ENCODE measurements around the gene KCTD15. TPM values are rescaled to one million over a fixed set of nuclear protein-coding genes. Genes with fewer than 3 reads are reported as not detected.

Gene KCTD15
- total RNA-seq, 6 donors from 2014 or later: 13.4 to 98.1 (median 30.5) TPM

DNA sequence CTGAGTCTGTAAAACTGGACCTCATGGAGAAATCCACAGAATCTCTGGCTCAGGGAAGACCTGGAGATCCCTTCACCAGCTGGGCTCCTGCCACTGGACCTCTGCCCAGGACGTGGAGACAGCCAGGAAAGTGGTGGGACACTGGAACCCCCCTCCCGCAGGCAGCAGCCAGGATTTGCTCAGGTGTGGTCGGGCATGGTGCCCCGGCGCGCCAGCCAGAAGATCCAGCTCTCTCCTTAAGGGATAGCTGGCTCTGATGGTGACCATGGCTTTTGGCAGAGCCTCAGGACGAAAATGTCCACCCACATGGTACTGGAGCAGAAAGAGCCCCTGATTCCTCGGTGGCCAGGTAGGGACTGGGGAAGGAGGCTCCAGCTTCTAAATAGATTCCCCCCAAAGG lies 26.6 kb upstream of the KCTD15 start:
- Histone ChIP-seq H3K36me3 (no peaks in the 10 kb centered on the region), H3K4me3 (no peak overlapping the region), H3K4me1 (peaks cover 0 to 3% (median 0%) of the 10 kb centered on the region in 4 donors), H3K9me3 (no peaks in the 10 kb centered on the region), H3K27me3 (no peaks in the 10 kb centered on the region), H3K27ac (no peak overlapping the region)
- WGBS, 2 donors: 74 to 80% methylated on average over 1 to 7 of the region's 8 CpGs
- no peak for TF ChIP-seq EP300 (IDR thresholded peaks at IDR 0.05)
- TF ChIP-seq POLR2AphosphoS5 (IDR thresholded peaks at IDR 0.05): no peak
- TF ChIP-seq, protein P1, sequence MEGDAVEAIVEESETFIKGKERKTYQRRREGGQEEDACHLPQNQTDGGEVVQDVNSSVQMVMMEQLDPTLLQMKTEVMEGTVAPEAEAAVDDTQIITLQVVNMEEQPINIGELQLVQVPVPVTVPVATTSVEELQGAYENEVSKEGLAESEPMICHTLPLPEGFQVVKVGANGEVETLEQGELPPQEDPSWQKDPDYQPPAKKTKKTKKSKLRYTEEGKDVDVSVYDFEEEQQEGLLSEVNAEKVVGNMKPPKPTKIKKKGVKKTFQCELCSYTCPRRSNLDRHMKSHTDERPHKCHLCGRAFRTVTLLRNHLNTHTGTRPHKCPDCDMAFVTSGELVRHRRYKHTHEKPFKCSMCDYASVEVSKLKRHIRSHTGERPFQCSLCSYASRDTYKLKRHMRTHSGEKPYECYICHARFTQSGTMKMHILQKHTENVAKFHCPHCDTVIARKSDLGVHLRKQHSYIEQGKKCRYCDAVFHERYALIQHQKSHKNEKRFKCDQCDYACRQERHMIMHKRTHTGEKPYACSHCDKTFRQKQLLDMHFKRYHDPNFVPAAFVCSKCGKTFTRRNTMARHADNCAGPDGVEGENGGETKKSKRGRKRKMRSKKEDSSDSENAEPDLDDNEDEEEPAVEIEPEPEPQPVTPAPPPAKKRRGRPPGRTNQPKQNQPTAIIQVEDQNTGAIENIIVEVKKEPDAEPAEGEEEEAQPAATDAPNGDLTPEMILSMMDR (IDR thresholded peaks at IDR 0.05): no peak
- no peak for TF ChIP-seq POLR2A (IDR thresholded peaks at IDR 0.05)
- no peak for ATAC-seq (ENCODE audit: low FRiP score in 2 of 2)
- peak in 1 of 2 donors; percentile 55 for DNase-seq

- Histone ChIP-seq H3K4me3 (no peak overlapping the region), H3K36me3 (no peaks in the 10 kb centered on the region), H3K27me3 (no peaks in the 10 kb centered on the region), H3K9me3 (no peaks in the 10 kb centered on the region), H3K4me1 (peaks cover 0 to 3% (median 0%) of the 10 kb centered on the region in 4 donors), H3K27ac (no peak overlapping the region)
- WGBS, 2 donors: 28 to 78% methylated on average over 7 to 19 of the region's 19 CpGs
- DNase-seq: peak; percentile 56 to 60
- TF ChIP-seq POLR2A (IDR thresholded peaks at IDR 0.05) (no peak), POLR2AphosphoS5 (IDR thresholded peaks at IDR 0.05) (no peak), EP300 (IDR thresholded peaks at IDR 0.05) (no peak)
- TF ChIP-seq, protein P1 (IDR thresholded peaks at IDR 0.05): peak; percentile 69 to 93 (median 82)
- peak in 1 of 2 donors; percentile 69 for ATAC-seq (ENCODE audit: low FRiP score in 2 of 2)
These were observed 25.1 kb upstream of the KCTD15 start for GRCh38 chr19:33771384-33772101.

GRCh38 chr19:33772102-33772857 lies 24.4 kb upstream of the KCTD15 start:
- peak in 1 of 2 donors; percentile 85 for DNase-seq
- H3K36me3 ChIP-seq: no peaks in the 10 kb centered on the region
- H3K9me3 ChIP-seq: no peaks in the 10 kb centered on the region
- WGBS, 2 donors: 92 to 94% methylated on average over 31 to 56 of the region's 72 CpGs
- no peaks in the 10 kb centered on the region for H3K27me3 ChIP-seq
- peaks cover 0 to 3% (median 0%) of the 10 kb centered on the region in 4 donors for H3K4me1 ChIP-seq
- no peak for TF ChIP-seq POLR2AphosphoS5 (IDR thresholded peaks at IDR 0.05)
- TF ChIP-seq, protein P1 (IDR thresholded peaks at IDR 0.05): no peak
- no peak for TF ChIP-seq POLR2A (IDR thresholded peaks at IDR 0.05)
- TF ChIP-seq EP300 (IDR thresholded peaks at IDR 0.05): no peak
- no peak overlapping the region for H3K4me3 ChIP-seq
- ATAC-seq (ENCODE audit: low FRiP score in 2 of 2): no peak
- no peak overlapping the region for H3K27ac ChIP-seq

- WGBS, 2 donors: 91 to 96% methylated on average over 20 to 23 of the region's 23 CpGs
- H3K27me3 ChIP-seq: no peaks in the 10 kb centered on the region
- no peaks in the 10 kb centered on the region for H3K36me3 ChIP-seq
- no peak overlapping the region for H3K27ac ChIP-seq
- DNase-seq: no peak
- no peak for ATAC-seq (ENCODE audit: low FRiP score in 2 of 2)
- H3K4me1 ChIP-seq: peaks cover 0 to 5% (median 1%) of the 10 kb centered on the region in 4 donors
- no peak for TF ChIP-seq POLR2A (IDR thresholded peaks at IDR 0.05)
- TF ChIP-seq, protein P1 (IDR thresholded peaks at IDR 0.05): no peak
- TF ChIP-seq POLR2AphosphoS5 (IDR thresholded peaks at IDR 0.05): no peak
- TF ChIP-seq EP300 (IDR thresholded peaks at IDR 0.05): no peak
- no peaks in the 10 kb centered on the region for H3K9me3 ChIP-seq
- H3K4me3 ChIP-seq: no peak overlapping the region
These were observed 23.9 kb upstream of the KCTD15 start for GRCh38 chr19:33772858-33773180.

Measured in upper lobe of left lung (tissue), 6 donors.